HepG2 (cell line): ENCODE data around the gene CEP57L1. TPM values are rescaled to one million over a fixed set of nuclear protein-coding genes. Genes with fewer than 3 reads are reported as not detected.

ENCODE experiments used
- CHD4 ChIP-seq: fragments of 200-600 bp; sonication (generic); IDR thresholded peaks from 2 replicates; pipeline ENCODE4 v1.7.0; 2017; ENCODE audit warnings: mild to moderate bottlenecking, low read length, borderline replicate concordance
- HOXA5 ChIP-seq: sonication (generic); formaldehyde crosslinking; IDR thresholded peaks from 2 replicates; pipeline ENCODE4 v1.4.0; 2020; ENCODE audit warnings: missing genetic modification reagents
- NCOA2 ChIP-seq: sonication (generic); formaldehyde crosslinking; IDR thresholded peaks from 2 replicates; pipeline ENCODE4 v1.8.0; 2022; ENCODE audit warnings: inconsistent platforms
- NFRKB ChIP-seq: fragments of 450-650 bp; IDR thresholded peaks from 2 replicates; pipeline ENCODE4 v1.6.1; 2017
- PAF1 ChIP-seq: IDR thresholded peaks from 2 replicates; pipeline ENCODE4 v1.6.1; 2016; ENCODE audit warnings: missing genetic modification reagents, missing compliant biosample characterization
- POLR2A ChIP-seq, 2 experiments: IDR thresholded peaks; 2 replicates each; pipeline ENCODE4 v1.6.1; 2011; ENCODE audit warnings: low read depth in 2 of 2, low read length in 2 of 2, mild to moderate bottlenecking in 1 of 2, moderate library complexity in 1 of 2; ENCODE audit not compliant: insufficient read depth in 1 of 2
- POLR2AphosphoS5 ChIP-seq: IDR thresholded peaks from 2 replicates; pipeline ENCODE4 v1.6.1; 2012; ENCODE audit warnings: low read depth, low read length
- SETDB1 ChIP-seq: sonication (generic); formaldehyde crosslinking; IDR thresholded peaks from 2 replicates; pipeline ENCODE4 v1.5.1; 2020; ENCODE audit warnings: missing genetic modification reagents, mild to moderate bottlenecking, borderline replicate concordance
- TP53 ChIP-seq: sonication (generic); formaldehyde crosslinking; conservative IDR thresholded peaks from 2 replicates; pipeline ENCODE4 v1.4.0; 2020; ENCODE audit warnings: missing genetic modification reagents
- ZNF205 ChIP-seq: IDR thresholded peaks from 2 replicates; pipeline ENCODE4 v1.6.1; 2018; ENCODE audit warnings: missing biosample characterization, missing genetic modification reagents
- ZNF552 ChIP-seq: sonication (generic); formaldehyde crosslinking; IDR thresholded peaks from 2 replicates; pipeline ENCODE4 v1.9.0; 2022; ENCODE audit warnings: missing genetic modification reagents, mild to moderate bottlenecking, borderline replicate concordance
- ZNF652 ChIP-seq: IDR thresholded peaks from 2 replicates; pipeline ENCODE4 v1.6.1; 2016; ENCODE audit warnings: low read depth, borderline replicate concordance
- ZNF75D ChIP-seq: sonication (generic); formaldehyde crosslinking; IDR thresholded peaks from 2 replicates; pipeline ENCODE4 v1.8.1; 2023; ENCODE audit warnings: missing genetic modification reagents, mild to moderate bottlenecking, borderline replicate concordance
- ZSCAN30 ChIP-seq: sonication (generic); formaldehyde crosslinking; IDR thresholded peaks from 2 replicates; pipeline ENCODE4 v1.5.0; 2020; ENCODE audit warnings: mild to moderate bottlenecking, missing genetic modification reagents
- polyA plus RNA-seq, 8 experiments: library from polyadenylated mRNA; depleted of rRNA in 3 of 8; stranded (reverse) in 7 of 8; unstranded in 1 of 8; fragments of >200 nt; fragmentation: Illumina TruSeq in 4 of 8; extraction: Trizol in 4 of 8; gene quantifications; 2 replicates each; pipeline versions ENCODE4 v1.2.1 to v1.2.3, GENCODE V29; 2011 to 2016; ENCODE audit warnings: low read depth in 4 of 8, missing spikeins in 1 of 8, mixed read lengths in 1 of 8; ENCODE audit not compliant: insufficient read depth in 1 of 8
- total RNA-seq, 5 experiments: library from RNA; depleted of rRNA; stranded (reverse); fragments of >200 nt; fragmentation: Illumina TruSeq; extraction: Trizol; gene quantifications; 2 replicates each; pipeline ENCODE4 v1.2.3, GENCODE V29; 2016; ENCODE audit warnings: low read depth in 1 of 5
- TF ChIP-seq, protein P1 (sequence below), 2 experiments: sonication (generic) in 1 of 2; formaldehyde crosslinking in 1 of 2; IDR thresholded peaks; 2 replicates each; pipeline versions ENCODE4 v1.5.1 to v1.6.1; 2011 to 2020; ENCODE audit warnings: borderline replicate concordance in 1 of 2, low read depth in 1 of 2, low read length in 1 of 2, mild to moderate bottlenecking in 1 of 2, missing genetic modification reagents in 1 of 2, moderate library complexity in 1 of 2
- TF ChIP-seq, protein P2 (sequence below): sonication (generic); formaldehyde crosslinking; IDR thresholded peaks from 2 replicates; pipeline ENCODE4 v1.4.0; 2020; ENCODE audit warnings: missing genetic modification reagents
- TF ChIP-seq, protein P3 (sequence below): sonication (generic); formaldehyde crosslinking; IDR thresholded peaks from 2 replicates; pipeline ENCODE4 v1.4.0; 2020; ENCODE audit warnings: missing genetic modification reagents, mild to moderate bottlenecking, borderline replicate concordance
- TF ChIP-seq, protein P4 (sequence below): sonication (generic); formaldehyde crosslinking; conservative IDR thresholded peaks from 2 replicates; pipeline ENCODE4 v1.4.0; 2020; ENCODE audit warnings: missing genetic modification reagents
- TF ChIP-seq, protein P5 (sequence below): sonication (generic); formaldehyde crosslinking; IDR thresholded peaks from 2 replicates; pipeline ENCODE4 v1.5.1; 2020; ENCODE audit warnings: missing genetic modification reagents, mild to moderate bottlenecking, borderline replicate concordance

CEP57L1 gene
- total and polyA plus RNA-seq, 2 of the 13 experiments (the other 11 are each of a cell fraction or from before 2014, with no cell fraction given) = 7.7 to 15.5 TPM

DNA sequence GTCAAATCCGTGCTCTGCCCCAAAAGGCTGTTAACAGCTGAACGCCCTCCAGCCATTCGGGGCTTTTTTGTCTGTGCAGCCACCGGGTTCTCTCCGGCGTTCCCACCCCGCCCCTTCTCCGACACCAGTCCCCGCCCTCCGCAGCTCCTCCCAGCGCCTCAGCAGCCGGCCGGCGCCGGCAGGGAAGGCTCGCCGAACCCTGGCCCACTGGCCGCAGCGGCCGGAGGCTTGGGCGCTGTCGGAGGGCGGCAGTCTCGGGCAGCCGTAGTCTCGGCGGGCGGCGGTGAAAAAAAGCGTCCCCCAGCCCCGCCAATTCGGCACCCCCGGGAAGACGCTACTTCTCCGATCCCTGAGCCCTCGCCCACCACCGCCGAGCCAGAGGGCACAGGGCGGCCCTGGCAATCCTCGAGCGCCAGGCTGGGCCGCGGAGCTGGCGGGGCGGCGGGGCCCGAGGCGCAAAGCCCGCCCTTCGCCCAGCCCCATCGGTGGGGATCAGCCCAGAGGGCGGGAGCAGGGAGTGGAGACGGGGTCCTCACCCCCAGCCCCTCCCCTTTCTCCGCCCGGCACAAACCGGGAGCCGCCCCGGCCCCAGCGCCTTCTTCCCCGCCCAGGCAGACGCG lies 781 bp upstream of the CEP57L1 start, which contains the start of gene SESN1 (continued):
- TF ChIP-seq, protein P1, sequence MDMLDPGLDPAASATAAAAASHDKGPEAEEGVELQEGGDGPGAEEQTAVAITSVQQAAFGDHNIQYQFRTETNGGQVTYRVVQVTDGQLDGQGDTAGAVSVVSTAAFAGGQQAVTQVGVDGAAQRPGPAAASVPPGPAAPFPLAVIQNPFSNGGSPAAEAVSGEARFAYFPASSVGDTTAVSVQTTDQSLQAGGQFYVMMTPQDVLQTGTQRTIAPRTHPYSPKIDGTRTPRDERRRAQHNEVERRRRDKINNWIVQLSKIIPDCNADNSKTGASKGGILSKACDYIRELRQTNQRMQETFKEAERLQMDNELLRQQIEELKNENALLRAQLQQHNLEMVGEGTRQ (IDR thresholded peaks at IDR 0.05; ENCODE audit: low read depth, low read length) = no peak
- TF ChIP-seq, protein P1 (CRISPR knock-in tag; IDR thresholded peaks at IDR 0.05; ENCODE audit: borderline replicate concordance) = no peak; the same call in 1 of the 2 replicates
- TF ChIP-seq ZNF652 = no peak
- no peak for TF ChIP-seq ZNF75D (CRISPR knock-in tag)
- peak; percentile 48 to 70; a peak in 3 of 4 replicates for TF ChIP-seq POLR2A (IDR thresholded peaks at IDR 0.05; ENCODE audit: insufficient read depth in 1 of 2, low read depth in 2 of 2, low read length in 2 of 2)
- TF ChIP-seq, protein P2, sequence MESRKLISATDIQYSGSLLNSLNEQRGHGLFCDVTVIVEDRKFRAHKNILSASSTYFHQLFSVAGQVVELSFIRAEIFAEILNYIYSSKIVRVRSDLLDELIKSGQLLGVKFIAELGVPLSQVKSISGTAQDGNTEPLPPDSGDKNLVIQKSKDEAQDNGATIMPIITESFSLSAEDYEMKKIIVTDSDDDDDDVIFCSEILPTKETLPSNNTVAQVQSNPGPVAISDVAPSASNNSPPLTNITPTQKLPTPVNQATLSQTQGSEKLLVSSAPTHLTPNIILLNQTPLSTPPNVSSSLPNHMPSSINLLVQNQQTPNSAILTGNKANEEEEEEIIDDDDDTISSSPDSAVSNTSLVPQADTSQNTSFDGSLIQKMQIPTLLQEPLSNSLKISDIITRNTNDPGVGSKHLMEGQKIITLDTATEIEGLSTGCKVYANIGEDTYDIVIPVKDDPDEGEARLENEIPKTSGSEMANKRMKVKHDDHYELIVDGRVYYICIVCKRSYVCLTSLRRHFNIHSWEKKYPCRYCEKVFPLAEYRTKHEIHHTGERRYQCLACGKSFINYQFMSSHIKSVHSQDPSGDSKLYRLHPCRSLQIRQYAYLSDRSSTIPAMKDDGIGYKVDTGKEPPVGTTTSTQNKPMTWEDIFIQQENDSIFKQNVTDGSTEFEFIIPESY (CRISPR knock-in tag) = peak; percentile 27; the same call in 1 of the 2 replicates
- no peak for TF ChIP-seq CHD4
- no peak for TF ChIP-seq NCOA2 (CRISPR knock-in tag)
- TF ChIP-seq, protein P3, sequence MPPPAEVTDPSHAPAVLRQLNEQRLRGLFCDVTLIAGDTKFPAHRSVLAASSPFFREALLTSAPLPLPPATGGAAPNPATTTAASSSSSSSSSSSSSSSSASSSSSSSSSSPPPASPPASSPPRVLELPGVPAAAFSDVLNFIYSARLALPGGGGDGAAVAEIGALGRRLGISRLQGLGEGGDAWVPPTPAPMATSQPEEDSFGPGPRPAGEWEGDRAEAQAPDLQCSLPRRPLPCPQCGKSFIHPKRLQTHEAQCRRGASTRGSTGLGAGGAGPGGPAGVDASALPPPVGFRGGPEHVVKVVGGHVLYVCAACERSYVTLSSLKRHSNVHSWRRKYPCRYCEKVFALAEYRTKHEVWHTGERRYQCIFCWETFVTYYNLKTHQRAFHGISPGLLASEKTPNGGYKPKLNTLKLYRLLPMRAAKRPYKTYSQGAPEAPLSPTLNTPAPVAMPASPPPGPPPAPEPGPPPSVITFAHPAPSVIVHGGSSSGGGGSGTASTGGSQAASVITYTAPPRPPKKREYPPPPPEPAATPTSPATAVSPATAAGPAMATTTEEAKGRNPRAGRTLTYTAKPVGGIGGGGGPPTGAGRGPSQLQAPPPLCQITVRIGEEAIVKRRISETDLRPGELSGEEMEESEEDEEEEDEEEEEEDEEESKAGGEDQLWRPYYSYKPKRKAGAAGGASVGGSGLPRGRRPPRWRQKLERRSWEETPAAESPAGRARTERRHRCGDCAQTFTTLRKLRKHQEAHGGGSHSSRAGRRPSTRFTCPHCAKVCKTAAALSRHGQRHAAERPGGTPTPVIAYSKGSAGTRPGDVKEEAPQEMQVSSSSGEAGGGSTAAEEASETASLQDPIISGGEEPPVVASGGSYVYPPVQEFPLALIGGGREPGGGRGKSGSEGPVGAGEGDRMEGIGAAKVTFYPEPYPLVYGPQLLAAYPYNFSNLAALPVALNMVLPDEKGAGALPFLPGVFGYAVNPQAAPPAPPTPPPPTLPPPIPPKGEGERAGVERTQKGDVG (CRISPR knock-in tag) = no peak
- TF ChIP-seq ZNF205 (CRISPR knock-in tag) = peak; percentile 61; the same call in 1 of the 2 replicates
- TF ChIP-seq PAF1 = no peak
- TF ChIP-seq SETDB1 (CRISPR knock-in tag) = no peak
- TF ChIP-seq, protein P4, sequence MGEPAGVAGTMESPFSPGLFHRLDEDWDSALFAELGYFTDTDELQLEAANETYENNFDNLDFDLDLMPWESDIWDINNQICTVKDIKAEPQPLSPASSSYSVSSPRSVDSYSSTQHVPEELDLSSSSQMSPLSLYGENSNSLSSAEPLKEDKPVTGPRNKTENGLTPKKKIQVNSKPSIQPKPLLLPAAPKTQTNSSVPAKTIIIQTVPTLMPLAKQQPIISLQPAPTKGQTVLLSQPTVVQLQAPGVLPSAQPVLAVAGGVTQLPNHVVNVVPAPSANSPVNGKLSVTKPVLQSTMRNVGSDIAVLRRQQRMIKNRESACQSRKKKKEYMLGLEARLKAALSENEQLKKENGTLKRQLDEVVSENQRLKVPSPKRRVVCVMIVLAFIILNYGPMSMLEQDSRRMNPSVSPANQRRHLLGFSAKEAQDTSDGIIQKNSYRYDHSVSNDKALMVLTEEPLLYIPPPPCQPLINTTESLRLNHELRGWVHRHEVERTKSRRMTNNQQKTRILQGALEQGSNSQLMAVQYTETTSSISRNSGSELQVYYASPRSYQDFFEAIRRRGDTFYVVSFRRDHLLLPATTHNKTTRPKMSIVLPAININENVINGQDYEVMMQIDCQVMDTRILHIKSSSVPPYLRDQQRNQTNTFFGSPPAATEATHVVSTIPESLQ = no peak
- TF ChIP-seq, protein P5, sequence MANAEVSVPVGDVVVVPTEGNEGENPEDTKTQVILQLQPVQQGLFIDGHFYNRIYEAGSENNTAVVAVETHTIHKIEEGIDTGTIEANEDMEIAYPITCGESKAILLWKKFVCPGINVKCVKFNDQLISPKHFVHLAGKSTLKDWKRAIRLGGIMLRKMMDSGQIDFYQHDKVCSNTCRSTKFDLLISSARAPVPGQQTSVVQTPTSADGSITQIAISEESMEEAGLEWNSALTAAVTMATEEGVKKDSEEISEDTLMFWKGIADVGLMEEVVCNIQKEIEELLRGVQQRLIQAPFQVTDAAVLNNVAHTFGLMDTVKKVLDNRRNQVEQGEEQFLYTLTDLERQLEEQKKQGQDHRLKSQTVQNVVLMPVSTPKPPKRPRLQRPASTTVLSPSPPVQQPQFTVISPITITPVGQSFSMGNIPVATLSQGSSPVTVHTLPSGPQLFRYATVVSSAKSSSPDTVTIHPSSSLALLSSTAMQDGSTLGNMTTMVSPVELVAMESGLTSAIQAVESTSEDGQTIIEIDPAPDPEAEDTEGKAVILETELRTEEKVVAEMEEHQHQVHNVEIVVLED = no peak
- TF ChIP-seq ZSCAN30 (CRISPR knock-in tag) = no peak
- TF ChIP-seq POLR2AphosphoS5 = no peak; the same call in 1 of the 2 replicates
- TF ChIP-seq HOXA5 = peak; percentile 75
- TF ChIP-seq NFRKB = no peak
- TF ChIP-seq TP53 = no peak
- TF ChIP-seq ZNF552 (CRISPR knock-in tag) = 0 out of 2 replicates have a peak, but pooled peaks have one; percentile 56
